ENCODE data around the gene ABHD8.

The ABHD8 gene

DNA sequence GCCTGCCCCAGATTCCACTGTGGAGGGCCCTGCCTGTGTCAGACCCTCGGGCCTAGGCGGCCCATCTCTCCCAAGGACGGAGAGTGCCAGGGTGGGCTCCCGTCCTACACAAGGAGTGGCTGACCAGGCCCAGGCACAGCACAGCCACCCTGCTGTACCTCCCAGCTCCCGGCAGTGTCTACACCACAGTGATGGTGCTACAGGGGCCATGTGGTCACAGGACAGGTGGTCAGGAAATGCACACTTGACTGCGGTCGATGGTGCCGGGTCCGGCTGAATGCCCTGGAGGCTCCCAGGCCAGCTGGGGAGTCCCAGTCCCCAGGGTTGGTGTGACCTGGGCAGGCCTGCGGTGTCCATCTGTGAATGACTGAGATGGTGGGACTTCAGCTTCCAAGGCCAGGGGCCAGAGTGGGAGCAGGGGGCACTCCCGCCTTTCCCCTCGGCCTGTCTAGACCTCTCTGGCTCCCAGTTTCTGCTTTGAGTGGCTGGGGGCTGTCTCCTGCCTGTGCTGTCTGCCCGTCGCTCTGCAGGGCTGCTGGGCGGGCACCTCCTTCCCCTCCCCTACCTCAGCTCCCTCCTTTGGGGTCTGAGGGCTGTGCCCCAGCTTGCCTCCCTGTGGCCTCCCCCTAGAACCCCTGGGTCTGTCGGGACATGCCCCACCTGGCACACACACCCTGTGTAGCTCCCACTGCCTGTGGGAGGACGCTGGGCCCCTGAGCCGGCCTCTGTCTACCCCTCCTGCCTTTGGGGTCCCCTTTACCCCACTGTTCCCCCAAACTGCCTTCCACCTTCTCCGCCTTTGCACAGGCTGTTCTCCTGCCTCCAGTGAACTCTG is 18.6 kb upstream of the ABHD8 start:
- no peak for DNase-seq (ENCODE audit: low read depth, low spot score)

GRCh38 chr19:17320435-17320834 is 17.2 kb upstream of the ABHD8 start:
- no peak for DNase-seq (ENCODE audit: low read depth, low spot score)

GRCh38 chr19:17319473-17320238 is 16.4 kb upstream of the ABHD8 start:
- DNase-seq (ENCODE audit: low read depth, low spot score) = no peak

DNA sequence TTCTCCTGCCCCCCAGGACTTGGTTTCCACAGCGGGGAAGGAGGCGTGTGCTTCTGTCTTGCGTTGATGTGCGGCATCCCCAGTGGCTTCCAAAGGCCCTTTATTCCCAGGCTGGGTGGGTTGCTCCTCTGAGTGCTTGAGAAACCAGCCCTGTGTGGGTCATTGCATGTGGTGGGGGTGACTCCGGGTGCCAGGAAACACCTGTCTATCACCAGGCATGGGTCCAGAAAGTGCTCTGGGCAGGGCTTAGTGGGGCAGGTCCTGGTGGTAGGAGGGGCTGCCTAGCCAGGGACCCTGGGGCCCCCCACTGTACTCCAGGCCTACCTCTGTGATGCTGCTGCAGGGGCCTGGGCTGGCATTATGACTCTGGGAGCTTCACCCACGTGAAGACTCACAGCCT is 15.7 kb upstream of the ABHD8 start:
- DNase-seq (ENCODE audit: low read depth, low spot score) = no peak

DNA sequence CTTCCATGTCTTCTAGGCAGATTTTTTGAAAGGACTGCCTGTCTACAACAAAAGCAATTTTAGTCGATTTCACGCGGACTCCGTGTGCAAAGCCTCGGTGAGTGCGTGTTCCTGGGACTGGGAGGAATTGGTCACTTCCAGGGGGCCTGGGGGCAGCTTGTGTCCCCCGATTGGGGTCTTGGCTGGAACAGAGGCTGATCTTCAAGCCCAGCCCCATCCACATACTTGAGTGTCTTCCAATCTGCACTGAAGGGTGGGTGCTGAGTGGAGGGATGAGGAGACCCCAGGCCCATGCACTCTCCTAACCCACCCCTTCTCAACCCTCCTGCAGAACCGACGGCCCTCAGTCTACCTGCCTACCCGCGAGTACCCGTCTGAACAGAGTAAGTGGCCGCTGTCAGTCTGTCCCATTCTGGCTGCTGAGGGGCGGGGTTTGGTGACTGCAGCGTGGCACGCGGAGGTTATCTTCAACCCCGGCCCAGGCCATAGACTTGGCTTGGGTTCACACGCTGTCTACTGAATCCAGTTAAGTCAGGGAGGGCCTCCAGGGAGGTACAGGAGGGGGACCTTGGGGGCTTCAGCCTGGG is 10.9 kb upstream of the ABHD8 start:
- DNase-seq (ENCODE audit: low read depth, low spot score) = peak; percentile 0

DNA sequence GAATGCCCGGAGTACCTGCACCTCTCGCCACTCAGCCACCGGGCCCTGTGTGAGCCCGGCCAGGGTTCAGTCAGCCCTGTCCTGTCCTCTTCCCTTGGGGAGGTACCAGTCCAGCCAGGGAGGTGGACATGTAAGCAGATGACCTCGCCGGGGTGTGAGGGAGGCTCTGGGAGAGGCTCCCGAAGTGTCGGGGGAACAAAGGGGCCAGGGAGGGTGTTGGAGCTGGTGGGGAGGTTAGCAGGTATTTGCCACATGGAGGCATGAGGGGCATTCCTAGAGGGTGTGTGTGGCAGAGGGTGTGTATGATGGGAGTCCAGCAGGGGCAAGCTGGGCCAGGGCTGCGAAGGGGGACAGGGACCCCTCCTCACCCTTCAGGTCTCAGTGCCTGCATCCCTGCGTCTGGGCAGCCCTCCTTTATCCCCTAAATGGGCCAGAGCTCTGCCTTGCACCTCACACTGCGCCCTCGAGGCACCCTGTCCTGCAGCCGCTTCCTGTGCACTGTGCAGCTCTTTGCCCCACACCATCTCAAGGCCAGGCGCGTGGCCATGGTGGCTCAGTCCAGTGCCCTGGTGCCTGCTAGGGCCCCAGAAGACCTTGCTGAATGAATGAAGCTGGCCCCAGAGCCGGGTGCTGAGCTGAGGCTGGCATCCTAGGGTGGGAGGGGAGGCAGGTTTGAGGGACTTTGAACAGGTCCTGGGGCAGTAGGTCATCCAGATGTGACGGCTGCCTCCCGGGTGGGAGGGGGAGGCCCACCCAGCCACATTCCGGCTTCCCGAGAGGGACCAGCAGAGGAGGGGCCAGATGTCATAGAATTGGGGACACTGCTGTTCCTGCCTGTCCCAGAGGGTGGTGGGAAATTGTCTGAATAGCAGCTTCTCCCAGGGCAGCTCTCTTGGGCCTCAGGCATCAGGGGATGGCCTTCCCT is 9.2 kb upstream of the ABHD8 start:
- DNase-seq (ENCODE audit: low read depth, low spot score) = no peak

- DNase-seq (ENCODE audit: low read depth, low spot score) = peak; percentile 90
Measured at GRCh38 chr19:17311455-17312188, 8.4 kb upstream of the ABHD8 start.

DNA sequence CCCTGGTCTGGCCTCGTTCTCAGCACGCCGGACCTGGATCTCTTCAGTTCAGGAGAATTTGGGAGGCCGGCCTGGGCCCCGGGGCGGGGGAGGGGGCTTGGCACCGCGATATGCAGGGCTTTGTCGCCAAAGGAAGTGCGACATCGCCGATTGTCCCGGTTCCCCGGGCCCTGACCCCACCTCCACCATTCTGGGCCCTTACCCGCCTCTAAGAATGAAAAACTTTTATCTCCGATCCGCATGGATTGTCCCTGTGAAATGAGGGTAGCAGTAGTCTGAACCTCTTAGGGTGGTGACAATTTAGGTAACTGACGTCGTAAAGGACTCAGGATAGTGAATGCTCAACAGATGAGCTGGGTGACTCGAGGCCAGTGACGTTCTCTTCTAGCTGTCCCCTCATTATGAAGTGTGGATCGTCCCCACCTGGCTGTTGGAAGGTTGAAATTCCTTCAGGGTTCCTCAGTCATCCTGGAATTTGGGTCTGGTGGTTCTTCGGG is 6.8 kb upstream of the ABHD8 start:
- no peak for DNase-seq (ENCODE audit: low read depth, low spot score)

- peak; percentile 100 for DNase-seq (ENCODE audit: low read depth, low spot score)
Measured at GRCh38 chr19:17309198-17309964, 6.2 kb upstream of the ABHD8 start, which contains the start of gene DDA1. Gene DDA1 (plus strand): TSS chr19:17309563. CDS start chr19:17309655, 92 bp downstream.

DNA sequence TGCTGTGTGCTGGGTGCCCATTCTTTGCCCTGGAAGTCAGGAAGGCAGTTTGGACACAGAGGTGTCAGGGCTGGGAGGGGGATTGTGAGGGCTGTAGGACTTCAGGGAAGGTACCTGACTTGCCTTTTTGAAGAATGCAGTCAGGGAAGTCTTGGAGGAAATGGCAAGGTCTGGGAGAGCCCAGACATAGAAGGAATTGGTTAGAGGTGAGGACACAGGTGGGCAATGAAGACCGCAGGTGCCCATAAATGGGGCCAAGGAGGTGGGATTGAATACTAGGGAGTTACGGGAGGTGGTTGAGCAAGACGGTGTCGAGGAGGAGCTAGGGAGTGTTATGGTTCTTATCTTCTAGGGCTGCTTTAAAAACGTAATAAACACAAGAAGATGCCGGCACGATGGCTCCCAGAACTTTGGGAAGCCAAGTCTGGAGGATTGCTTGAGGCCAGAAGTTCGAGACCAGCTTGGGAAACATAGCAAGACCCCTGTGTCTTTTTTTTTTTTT is 4.7 kb upstream of the ABHD8 start:
- DNase-seq (ENCODE audit: low read depth, low spot score) = no peak

- no peak for DNase-seq (ENCODE audit: low read depth, low spot score)
Measured at GRCh38 chr19:17306285-17306714, 3.1 kb upstream of the ABHD8 start.

DNA sequence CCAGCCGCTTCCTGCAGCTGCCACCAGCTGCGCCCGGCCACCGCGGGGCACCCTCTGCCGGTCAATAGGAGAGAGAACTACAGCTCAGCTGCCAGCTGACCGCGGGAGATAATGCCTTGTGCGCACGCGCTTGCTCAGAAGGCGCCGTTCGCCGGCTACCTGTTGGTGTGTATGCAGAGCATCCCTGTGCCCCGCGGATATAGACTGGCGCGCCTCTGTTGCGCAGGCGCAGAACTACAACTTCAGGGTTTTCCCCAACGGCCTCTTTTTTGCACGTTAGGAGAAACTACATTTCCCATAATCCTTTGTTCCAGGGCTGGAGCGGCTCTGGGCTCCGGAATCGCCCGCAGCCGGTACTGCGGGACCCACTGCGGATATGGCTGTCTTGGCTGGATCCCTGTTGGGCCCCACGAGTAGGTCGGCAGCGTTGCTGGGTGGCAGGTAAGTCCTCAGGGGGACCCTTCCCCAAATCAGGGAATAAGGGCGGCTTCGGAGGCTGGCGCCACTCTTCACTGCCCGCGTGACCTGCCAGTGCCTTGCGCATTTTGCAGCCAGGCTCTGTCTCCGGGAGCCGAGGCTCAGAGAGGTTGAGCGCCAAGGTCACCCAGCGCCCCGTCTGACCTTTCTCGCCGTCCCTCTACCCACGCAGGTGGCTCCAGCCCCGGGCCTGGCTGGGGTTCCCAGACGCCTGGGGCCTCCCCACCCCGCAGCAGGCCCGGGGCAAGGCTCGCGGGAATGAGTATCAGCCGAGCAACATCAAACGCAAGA is 2.5 kb upstream of the ABHD8 start, which contains the start of gene MRPL34:
Gene MRPL34 (plus strand): TSS at position 356 of the 768 bp plus-strand sequence. CDS start 21 bp downstream, at position 377.
- peak; percentile 99 for DNase-seq (ENCODE audit: low read depth, low spot score)

- DNase-seq (ENCODE audit: low read depth, low spot score) = no peak
Measured at GRCh38 chr19:17305216-17305516, 1.9 kb upstream of the ABHD8 start.

GRCh38 chr19:17304386-17305215 is 1.4 kb upstream of the ABHD8 start:
- DNase-seq (ENCODE audit: low read depth, low spot score) = peak; percentile 38

DNA sequence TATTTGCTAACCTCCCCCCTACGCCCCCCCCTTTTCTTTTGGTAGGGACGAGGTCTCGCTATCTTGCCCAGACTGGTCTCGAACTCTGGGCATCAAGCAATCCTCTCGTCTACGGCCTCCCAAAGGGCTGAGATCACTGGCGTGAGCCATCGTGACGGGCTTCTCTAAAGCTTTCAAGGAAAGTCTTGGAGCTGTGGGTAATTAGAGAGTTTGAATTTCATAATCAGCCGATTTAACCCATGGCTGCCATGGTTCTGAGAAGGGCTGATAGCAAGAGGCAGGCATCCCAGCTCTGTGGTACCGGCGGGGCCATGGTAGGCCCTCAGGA is 679 bp upstream of the ABHD8 start:
- no peak for DNase-seq (ENCODE audit: low read depth, low spot score)

DNA sequence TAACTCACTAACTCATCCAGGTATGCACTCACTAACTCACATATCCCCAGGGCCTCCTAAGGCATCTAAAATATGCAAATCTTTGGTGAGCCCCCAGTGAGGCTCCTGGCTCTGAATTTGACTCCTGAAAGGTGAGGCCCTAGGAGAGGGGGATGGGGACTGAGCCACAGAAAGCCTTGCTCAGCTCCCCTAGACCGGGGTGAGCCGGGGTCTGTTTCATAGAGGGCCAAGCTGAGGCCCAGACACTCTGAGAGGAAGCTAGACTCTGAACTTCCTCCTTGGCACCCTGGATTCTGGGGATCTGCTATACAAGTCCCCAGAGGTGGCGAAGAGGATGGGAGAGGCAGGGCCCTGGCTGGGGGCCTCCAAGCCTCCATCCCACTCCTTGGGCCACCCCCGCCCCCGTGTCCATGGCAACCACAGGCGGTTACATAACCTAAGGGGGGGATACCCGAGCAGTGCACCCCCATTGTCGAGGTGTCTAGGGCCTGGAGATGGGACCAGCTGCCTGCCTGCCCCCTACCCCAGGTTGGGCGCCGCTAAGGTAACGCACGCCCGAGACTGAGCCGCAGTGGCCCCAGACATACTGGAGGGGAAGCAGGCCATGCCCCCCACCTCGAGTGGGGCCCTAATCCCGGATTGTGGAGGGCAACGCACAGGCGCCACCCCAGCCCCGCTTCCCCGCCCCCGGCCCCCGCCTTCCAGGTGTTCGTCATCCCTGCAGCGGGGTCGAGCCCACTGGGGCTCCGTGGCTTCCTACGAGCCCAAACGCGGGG is 646 bp downstream of the ABHD8 start:
- DNase-seq (ENCODE audit: low read depth, low spot score) = no peak

- DNase-seq (ENCODE audit: low read depth, low spot score) = no peak
Measured at GRCh38 chr19:17300992-17301619, 2.1 kb downstream of the ABHD8 start.
